GM23338 (cell line): ENCODE results near the gene DPYD. TPM values are rescaled to one million over a fixed set of nuclear protein-coding genes. Genes with fewer than 3 reads are reported as not detected.

Experiments used
- ATAC-seq: fragments of 200-7000 bp; cut with Tn5 transposase; 3 replicates; pipeline ENCODE4 v1.9.1; 2020
- DNase-seq: peaks from one replicate; pipeline ENCODE4 v3.0.0-alpha.2; 2015; ENCODE audit warnings: low spot score
- H2AFZ ChIP-seq: fragments of 200-600 bp; sonication (generic); 2 replicates; pipeline ENCODE4 v1.8.0; 2016; ENCODE audit warnings: antibody characterized with exemption, mild to moderate bottlenecking, moderate library complexity
- H3F3A ChIP-seq: fragments of 200-600 bp; sonication (generic); replicated peaks from 2 replicates; pipeline ENCODE4 v1.8.0; 2017; ENCODE audit warnings: antibody characterized with exemption, mixed run types, low read depth
- H3K27ac ChIP-seq: fragments of 200-600 bp; sonication (generic); 2 replicates; pipeline ENCODE4 v1.6.1; 2016; ENCODE audit warnings: low read depth
- H3K27me3 ChIP-seq: fragments of 200-600 bp; sonication (generic); 2 replicates; pipeline ENCODE4 v1.8.0; 2016; ENCODE audit warnings: mild to moderate bottlenecking, mixed run types, moderate library complexity; ENCODE audit not compliant: insufficient read depth
- H3K36me3 ChIP-seq: fragments of 200-600 bp; sonication (generic); 2 replicates; pipeline ENCODE4 v1.8.0; 2016; ENCODE audit warnings: mild to moderate bottlenecking; ENCODE audit not compliant: insufficient read depth
- H3K4me1 ChIP-seq: fragments of 200-600 bp; sonication (generic); 2 replicates; pipeline ENCODE4 v1.8.0; 2016; ENCODE audit warnings: mild to moderate bottlenecking, moderate library complexity; ENCODE audit not compliant: insufficient read depth
- H3K4me2 ChIP-seq: fragments of 200-600 bp; sonication (generic); 2 replicates; pipeline ENCODE4 v1.7.1; 2017; ENCODE audit warnings: mixed run types
- H3K4me3 ChIP-seq: fragments of 200-600 bp; sonication (generic); 2 replicates; pipeline ENCODE4 v1.6.1; 2016; ENCODE audit warnings: mixed run types
- H3K79me2 ChIP-seq: fragments of 200-600 bp; sonication (generic); replicated peaks from 2 replicates; pipeline ENCODE4 v1.8.0; 2017; ENCODE audit warnings: mild to moderate bottlenecking; ENCODE audit not compliant: insufficient read depth
- H3K9me2 ChIP-seq: fragments of 200-600 bp; sonication (generic); 2 replicates; pipeline ENCODE4 v1.8.0; 2017; ENCODE audit not compliant: insufficient read depth
- H4K20me1 ChIP-seq: fragments of 200-600 bp; sonication (generic); replicated peaks from 2 replicates; pipeline ENCODE4 v1.8.0; 2017; ENCODE audit warnings: mild to moderate bottlenecking; ENCODE audit not compliant: insufficient read depth
- H3K27ac Mint-ChIP-seq: 2 replicates; pipeline ENCODE4 v1.8.0; 2020; ENCODE audit warnings: inconsistent platforms, mild to moderate bottlenecking, moderate library complexity, mixed read lengths
- H3K27me3 Mint-ChIP-seq: 3 replicates; pipeline ENCODE4 v1.8.0; 2022; ENCODE audit warnings: low read depth, mild to moderate bottlenecking, moderate library complexity, mixed read lengths, inconsistent platforms; ENCODE audit not compliant: insufficient read depth, poor library complexity
- H3K36me3 Mint-ChIP-seq: 3 replicates; pipeline ENCODE4 v1.8.0; 2021; ENCODE audit warnings: low read depth, mild to moderate bottlenecking, inconsistent platforms, moderate library complexity, mixed read lengths
- H3K4me1 Mint-ChIP-seq: 3 replicates; pipeline ENCODE4 v1.8.0; 2020; ENCODE audit warnings: mild to moderate bottlenecking, inconsistent platforms, mixed read lengths
- H3K4me3 Mint-ChIP-seq: 3 replicates; pipeline ENCODE4 v1.8.0; 2021; ENCODE audit warnings: moderate library complexity, mild to moderate bottlenecking, inconsistent platforms, mixed read lengths
- H3K9me3 Mint-ChIP-seq: 3 replicates; pipeline ENCODE4 v1.8.0; 2020; ENCODE audit warnings: moderate library complexity, mild to moderate bottlenecking, inconsistent platforms, mixed read lengths
- CREB1 ChIP-seq: fragments of 250-450 bp; sonication (Bioruptor Pico); IDR thresholded peaks from 2 replicates; pipeline ENCODE4 v1.5.0; 2020; ENCODE audit warnings: low read depth, mild to moderate bottlenecking, moderate library complexity
- CTCF ChIP-seq, 2 experiments: fragments of 200-600 bp in 1 of 2; sonication (generic) in 1 of 2; conservative IDR thresholded peaks; 2 replicates each; pipeline versions ENCODE4 v1.5.1 to v1.6.1; 2016 to 2017; ENCODE audit warnings: antibody characterized with exemption in 2 of 2, low read depth in 2 of 2, mild to moderate bottlenecking in 2 of 2, moderate library complexity in 1 of 2
- ETS1 ChIP-seq: IDR thresholded peaks from 2 replicates; pipeline ENCODE4 v1.6.1; 2016; ENCODE audit warnings: antibody characterized with exemption
- EZH2 ChIP-seq: fragments of 200-600 bp; sonication (generic); IDR thresholded peaks from one replicate; pipeline ENCODE4 v1.8.0; 2017; ENCODE audit warnings: antibody characterized with exemption, mild to moderate bottlenecking, low read depth; ENCODE audit not compliant: unreplicated experiment
- EZH2phosphoT487 ChIP-seq: fragments of 200-600 bp; sonication (generic); IDR thresholded peaks from one replicate; pipeline ENCODE4 v1.8.1; 2018; ENCODE audit warnings: antibody characterized with exemption; ENCODE audit not compliant: unreplicated experiment
- JUNB ChIP-seq: IDR thresholded peaks from one replicate; pipeline ENCODE4 v1.6.1; 2016; ENCODE audit warnings: antibody characterized with exemption; ENCODE audit not compliant: unreplicated experiment
- NANOG ChIP-seq: IDR thresholded peaks from 2 replicates; pipeline ENCODE4 v1.6.1; 2016; ENCODE audit warnings: antibody characterized with exemption, borderline replicate concordance
- POLR2AphosphoS5 ChIP-seq: IDR thresholded peaks from 2 replicates; pipeline ENCODE4 v1.6.1; 2016; ENCODE audit warnings: antibody characterized with exemption, low read depth
- REST ChIP-seq: IDR thresholded peaks from one replicate; pipeline ENCODE4 v1.6.1; 2018; ENCODE audit warnings: antibody characterized with exemption; ENCODE audit not compliant: unreplicated experiment
- STAT1 ChIP-seq: IDR thresholded peaks from one replicate; pipeline ENCODE4 v1.6.1; 2016; ENCODE audit warnings: antibody characterized with exemption; ENCODE audit not compliant: unreplicated experiment
- ZNF114 ChIP-seq: fragments of 250-450 bp; sonication (Bioruptor Pico); IDR thresholded peaks from 2 replicates; pipeline ENCODE4 v1.5.0; 2020; ENCODE audit warnings: mild to moderate bottlenecking, moderate library complexity
- ZNF331 ChIP-seq: fragments of 250-450 bp; sonication (Bioruptor Pico); IDR thresholded peaks from 2 replicates; pipeline ENCODE4 v1.5.0; 2020; ENCODE audit warnings: low read depth, mild to moderate bottlenecking, moderate library complexity
- ZNF462 ChIP-seq: fragments of 250-450 bp; sonication (Bioruptor Pico); IDR thresholded peaks from 2 replicates; pipeline ENCODE4 v1.5.0; 2020; ENCODE audit warnings: mild to moderate bottlenecking, moderate library complexity
- polyA plus RNA-seq: library from polyadenylated mRNA; unstranded; fragments of >200 nt; fragmentation: Nextera tagmentation; extraction: Ambion mirVana; gene quantifications from 2 replicates; pipeline ENCODE4 v1.2.1, GENCODE V29; 2016
- total RNA-seq: library from RNA; depleted of rRNA; stranded (reverse); fragments of >200 nt; shearing (Covaris generic); gene quantifications from 2 replicates; pipeline ENCODE4 v1.2.3, GENCODE V29; 2014

DPYD gene
- total and polyA plus RNA-seq, 2 experiments from 2014 or later, result 0.50 to 1.6 TPM

GRCh38 chr1:97853221-97853620 lies 67.6 kb downstream of the DPYD start:
- Histone ChIP-seq H4K20me1 (no peaks in the 10 kb centered on the region), H3K27ac (no peak overlapping the region), H3K4me2 (no peak overlapping the region), H3F3A (no peaks in the 10 kb centered on the region), H3K9me2 (0 out of 2 replicates have a peak, but pooled peaks cover 7% of the 10 kb centered on the region), H3K27me3 (no peaks in the 10 kb centered on the region), H3K36me3 (no peaks in the 10 kb centered on the region), H3K4me1 (no peaks in the 10 kb centered on the region), H3K4me3 (no peak overlapping the region), H2AFZ (no peak overlapping the region), H3K79me2 (no peaks in the 10 kb centered on the region)
- no peak overlapping the region for H3K27ac Mint-ChIP-seq
- ATAC-seq (no peak), DNase-seq (no peak)
- H3K4me1 Mint-ChIP-seq, result no peaks in the 10 kb centered on the region
- H3K36me3 Mint-ChIP-seq, result no peaks in the 10 kb centered on the region
- TF ChIP-seq ZNF114 (CRISPR knock-in tag) (no peak), ZNF462 (CRISPR knock-in tag) (no peak), EZH2 (no peak), STAT1 (no peak), CTCF (conservative IDR thresholded peaks at IDR 0.05; ENCODE audit: low read depth in 2 of 2) (no peak), CREB1 (CRISPR knock-in tag) (no peak), ZNF331 (CRISPR knock-in tag) (no peak), ETS1 (no peak), POLR2AphosphoS5 (no peak), NANOG (no peak), EZH2phosphoT487 (no peak), JUNB (no peak), REST (no peak)
- H3K27me3 Mint-ChIP-seq, result no peaks in the 10 kb centered on the region
- H3K4me3 Mint-ChIP-seq, result no peak overlapping the region
- H3K9me3 Mint-ChIP-seq, result no peaks in the 10 kb centered on the region
